K562 (cell line): ENCODE measurements around the gene DCTN5. TPM values are rescaled to one million over a fixed set of nuclear protein-coding genes. Genes with fewer than 3 reads are reported as not detected.

Experiments used
- ATF1 ChIP-seq, 2 experiments: fragments of 450-650 bp in 1 of 2; IDR thresholded peaks; 2 replicates each; pipeline ENCODE4 v1.6.1; 2016; ENCODE audit warnings: missing compliant biosample characterization in 1 of 2, missing genetic modification characterization in 1 of 2
- CBFB ChIP-seq: sonication (generic); formaldehyde crosslinking; IDR thresholded peaks from 2 replicates; pipeline ENCODE4 v1.4.0; 2020; ENCODE audit warnings: mild to moderate bottlenecking, missing genetic modification reagents
- CHD1 ChIP-seq: fragments of 200-600 bp; sonication (generic); IDR thresholded peaks from one replicate; pipeline ENCODE4 v1.6.1; 2012; ENCODE audit warnings: mild to moderate bottlenecking, moderate library complexity, low read length, inconsistent platforms
- EP300 ChIP-seq: IDR thresholded peaks from 2 replicates; pipeline ENCODE4 v1.6.1; 2012; ENCODE audit warnings: low read length, improper control_type of control experiment
- GMEB1 ChIP-seq: fragments of 250-450 bp; sonication (Bioruptor Pico); IDR thresholded peaks from 2 replicates; pipeline ENCODE4 v1.4.0; 2020; ENCODE audit warnings: mild to moderate bottlenecking
- ILK ChIP-seq: fragments of 450-650 bp; IDR thresholded peaks from 2 replicates; pipeline ENCODE4 v1.6.1; 2016; ENCODE audit warnings: missing genetic modification characterization, low read depth, mild to moderate bottlenecking, missing compliant biosample characterization, moderate library complexity, borderline replicate concordance
- KLF10 ChIP-seq: fragments of 250-450 bp; sonication (Bioruptor Pico); IDR thresholded peaks from 2 replicates; pipeline ENCODE4 v1.6.1; 2021; ENCODE audit warnings: matching md5 sums
- LARP7 ChIP-seq: fragments of 450-650 bp; IDR thresholded peaks from 2 replicates; pipeline ENCODE4 v1.6.1; 2016
- MAFG ChIP-seq: fragments of 450-650 bp; conservative IDR thresholded peaks from 2 replicates; pipeline ENCODE4 v1.6.1; 2016; ENCODE audit warnings: missing genetic modification characterization, missing compliant biosample characterization
- MED1 ChIP-seq: sonication (generic); formaldehyde crosslinking; IDR thresholded peaks from 2 replicates; pipeline ENCODE4 v1.8.1; 2023; ENCODE audit warnings: missing genetic modification reagents, borderline replicate concordance
- PBX2 ChIP-seq, 2 experiments: IDR thresholded peaks in 1 of 2; conservative IDR thresholded peaks in 1 of 2; 2 replicates each; pipeline ENCODE4 v1.6.1; 2016; ENCODE audit warnings: low read depth in 2 of 2, mild to moderate bottlenecking in 1 of 2, missing compliant biosample characterization in 1 of 2, missing genetic modification characterization in 1 of 2, moderate library complexity in 1 of 2
- POLR3G ChIP-seq: IDR thresholded peaks from 2 replicates; pipeline ENCODE4 v1.6.1; 2011; ENCODE audit not compliant: insufficient read length, insufficient replicate concordance; ENCODE audit errors: extremely low read depth
- RBM34 ChIP-seq: fragments of 200-400 bp; formaldehyde crosslinking; IDR thresholded peaks from 2 replicates; pipeline ENCODE4 v1.6.1; 2018; ENCODE audit warnings: low read length, borderline replicate concordance; ENCODE audit not compliant: insufficient read depth
- STAT6 ChIP-seq: sonication (generic); formaldehyde crosslinking; IDR thresholded peaks from 2 replicates; pipeline ENCODE4 v1.8.1; 2023; ENCODE audit warnings: mild to moderate bottlenecking, missing genetic modification reagents
- TCF15 ChIP-seq: fragments of 250-450 bp; sonication (Bioruptor Pico); IDR thresholded peaks from 2 replicates; pipeline ENCODE4 v1.8.0; 2022; ENCODE audit warnings: moderate library complexity, mild to moderate bottlenecking, inconsistent platforms
- WHSC1 ChIP-seq: IDR thresholded peaks from one replicate; pipeline ENCODE4 v1.6.1; 2012; ENCODE audit warnings: low read length, control low read depth, inconsistent platforms
- ZBTB33 ChIP-seq: sonication (generic); formaldehyde crosslinking; IDR thresholded peaks from 2 replicates; pipeline ENCODE4 v1.8.1; 2023; ENCODE audit warnings: mild to moderate bottlenecking, missing genetic modification reagents
- ZNF311 ChIP-seq: fragments of 250-450 bp; sonication (Bioruptor Pico); IDR thresholded peaks from 2 replicates; pipeline ENCODE4 v1.4.0; 2020; ENCODE audit warnings: mild to moderate bottlenecking, moderate library complexity
- polyA plus RNA-seq, 8 experiments: library from polyadenylated mRNA; depleted of rRNA in 4 of 8; stranded (reverse) in 5 of 8; unstranded in 3 of 8; fragments of >200 nt; fragmentation: Nextera tagmentation in 2 of 8; fragmentation: Illumina TruSeq in 1 of 8; extraction: Ambion mirVana in 2 of 8; extraction: Trizol in 1 of 8; gene quantifications; 2 replicates each; pipeline versions ENCODE4 v1.2.1 to v1.2.3, GENCODE V29; 2011 to 2014; ENCODE audit warnings: inconsistent platforms in 1 of 8, missing spikeins in 1 of 8
- total RNA-seq, 7 experiments: library from RNA; depleted of rRNA in 6 of 7; stranded (reverse); fragments of >200 nt in 6 of 7; fragmentation: Illumina TruSeq in 2 of 7; extraction: Trizol in 2 of 7; gene quantifications; 2 replicates each; pipeline versions ENCODE4 v1.2.1 to v1.2.3, GENCODE V29; 2011 to 2021; ENCODE audit warnings: low replicate concordance in 1 of 7

DCTN5 gene
- total and polyA plus RNA-seq, 9 of the 15 experiments (the other 6 are each of a cell fraction or from before 2014, with no cell fraction given), result 35.8 to 149 (median 75.9) TPM

- TF ChIP-seq STAT6 (CRISPR knock-in tag) (no peak), ZNF311 (no peak), LARP7 (no peak), CBFB (CRISPR knock-in tag) (no peak), PBX2 (CRISPR knock-in tag; IDR thresholded peaks at IDR 0.05; ENCODE audit: low read depth) (no peak), PBX2 (tag; conservative IDR thresholded peaks at IDR 0.05; ENCODE audit: low read depth) (no peak), CHD1 (no peak), POLR3G (no peak), ATF1 (CRISPR knock-in tag; IDR thresholded peaks at IDR 0.05) (no peak), ATF1 (tag; IDR thresholded peaks at IDR 0.05) (peak; percentile 84), EP300 (no peak), MAFG (no peak), ZBTB33 (peak; percentile 47; the same call in 1 of the 2 replicates), ILK (tag) (no peak), GMEB1 (peak; percentile 94), TCF15 (CRISPR knock-in tag) (no peak), WHSC1 (no peak), MED1 (CRISPR knock-in tag) (no peak), KLF10 (no peak), RBM34 (no peak)
Observed at GRCh38 chr16:23595951-23596720, 45.1 kb upstream of the DCTN5 start, which contains the start of gene NDUFAB1 (continued).
